Erythroblast (primary cell): ENCODE data around the gene TBC1D28.
"Not testable (repeated sequence)": the region's sequence is repeated elsewhere in the genome, so short reads cannot be mapped to it uniquely, and the experiment has no call there.

Experiments
- DNase-seq, 2 experiments: peaks; one replicate each; lab custom pipeline; 2025; lab: John Stamatoyannopoulos, UW
- POLR2A ChIP-seq: IDR thresholded peaks from 2 replicates; pipeline ENCODE4 v1.6.1; 2011; ENCODE audit warnings: mild to moderate bottlenecking, low read length

The TBC1D28 gene

GRCh38 chr17:18644291-18644690 is at the start of gene TBC1D28:
Gene TBC1D28, minus strand, starts transcription at chr17:18644391. Its CDS starts 3,039 bp downstream, at chr17:18641352.
- DNase-seq = not testable (repeated sequence)

DNA sequence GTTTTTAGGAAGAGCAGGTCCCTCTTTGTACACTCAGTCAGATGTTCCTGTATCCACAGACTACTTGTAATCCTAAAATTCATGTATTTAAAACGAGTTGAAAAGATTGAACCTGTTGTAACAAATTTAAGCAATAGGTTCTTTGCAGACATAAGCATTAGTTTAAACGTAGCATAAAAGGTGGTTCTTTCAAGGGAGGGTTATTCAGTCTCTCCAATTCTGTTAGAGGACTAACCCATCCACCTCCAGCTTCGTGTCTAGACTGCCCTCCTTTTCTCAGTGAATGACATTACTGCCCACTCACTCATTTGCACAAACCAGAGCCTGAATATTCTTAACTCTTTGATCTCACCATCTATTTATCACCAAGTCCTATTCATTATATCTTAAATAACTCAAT is 38.5 kb upstream of the TBC1D28 start:
- DNase-seq = not testable (repeated sequence)

- peak; percentile 90 to 91 for DNase-seq
- peak; percentile 36 for TF ChIP-seq POLR2A
These were observed 37.8 kb upstream of the TBC1D28 start, which contains the start of gene FOXO3B for GRCh38 chr17:18681767-18682571. Gene FOXO3B, minus strand, starts transcription at chr17:18682314. Its CDS starts 663 bp downstream, at chr17:18681651.

DNA sequence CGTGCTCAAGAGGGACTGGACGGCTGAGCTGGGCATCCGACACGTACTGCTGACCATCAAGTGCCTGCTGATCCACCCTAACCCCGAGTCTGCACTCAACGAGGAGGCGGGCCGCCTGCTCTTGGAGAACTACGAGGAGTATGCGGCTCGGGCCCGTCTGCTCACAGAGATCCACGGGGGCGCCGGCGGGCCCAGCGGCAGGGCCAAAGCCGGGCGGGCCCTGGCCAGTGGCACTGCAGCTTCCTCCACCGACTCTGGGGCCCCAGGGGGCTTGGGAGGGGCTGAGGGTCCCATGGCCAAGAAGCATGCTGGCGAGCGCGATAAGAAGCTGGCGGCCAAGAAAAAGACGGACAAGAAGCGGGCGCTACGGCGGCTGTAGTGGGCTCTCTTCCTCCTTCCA is 33.2 kb upstream of the TBC1D28 start:
- DNase-seq = not testable (repeated sequence)

GRCh38 chr17:18676928-18677327 is 32.7 kb upstream of the TBC1D28 start:
- DNase-seq = not testable (repeated sequence)

DNA sequence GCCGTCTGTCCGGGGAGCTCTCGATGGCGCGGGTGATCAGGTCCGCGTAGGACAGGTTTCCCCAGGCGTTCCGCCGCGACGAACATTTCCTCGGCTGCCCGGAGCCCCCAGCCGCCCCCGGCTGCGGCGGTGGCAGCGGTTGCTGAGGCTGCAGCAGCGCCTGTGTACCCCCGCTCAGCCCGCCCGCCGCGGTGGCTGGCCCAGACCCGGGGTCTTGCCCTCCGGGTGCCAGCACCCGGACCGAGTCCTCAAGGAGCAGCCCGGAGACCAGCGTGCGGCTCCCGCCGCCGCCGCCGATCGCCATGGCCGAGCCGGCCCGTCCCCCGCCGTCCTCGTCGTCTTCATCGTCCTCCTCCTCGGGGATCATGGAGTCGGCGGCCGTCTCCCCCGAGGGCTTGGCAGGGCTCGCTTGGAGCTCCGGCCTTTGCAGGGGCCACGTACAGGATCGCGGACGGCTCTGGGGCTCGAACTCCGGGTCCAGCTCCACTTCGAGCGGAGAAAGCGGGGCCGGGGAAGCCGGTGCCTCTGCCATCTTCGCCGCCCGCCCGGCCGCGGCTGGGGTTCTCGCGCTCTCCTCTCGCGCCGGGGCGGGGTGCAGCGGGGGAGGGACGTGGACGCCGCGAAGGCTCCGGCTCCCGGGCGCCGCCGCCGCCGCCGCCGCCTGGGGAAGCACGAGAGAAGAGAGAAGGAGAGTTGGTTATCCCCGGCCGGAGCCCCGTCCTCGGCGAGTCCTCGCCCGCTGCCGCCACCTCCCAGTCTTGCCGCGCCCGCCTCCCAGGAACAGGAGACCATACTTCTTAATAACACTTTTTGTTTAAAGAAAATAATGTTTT is 28.4 kb upstream of the TBC1D28 start:
- DNase-seq = not testable (repeated sequence)

DNA sequence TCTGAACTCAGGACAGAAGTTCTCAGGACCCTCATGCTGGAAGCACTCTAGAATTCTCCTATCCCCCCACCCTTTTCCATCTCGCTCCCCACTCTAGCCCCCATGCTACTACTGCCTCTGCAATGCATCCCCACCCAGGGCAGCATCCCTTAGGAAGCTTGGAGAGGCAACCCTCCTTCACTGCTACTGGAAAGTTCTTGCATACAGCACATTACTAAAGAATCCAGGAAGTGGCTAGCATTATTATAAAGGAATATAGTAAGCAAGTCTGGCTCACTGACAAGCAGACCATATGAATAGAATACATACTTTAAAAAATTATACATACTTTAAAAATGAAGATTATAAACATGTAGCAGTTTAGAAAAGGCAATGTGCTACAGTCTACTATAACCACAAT is 24.4 kb upstream of the TBC1D28 start:
- DNase-seq = not testable (repeated sequence)

GRCh38 chr17:18667535-18667934 is 23.3 kb upstream of the TBC1D28 start:
- not testable (repeated sequence) for DNase-seq

- not testable (repeated sequence) for DNase-seq
These were observed 22.1 kb upstream of the TBC1D28 start for GRCh38 chr17:18666326-18666725.

- not testable (repeated sequence) for DNase-seq
These were observed 17.9 kb upstream of the TBC1D28 start for GRCh38 chr17:18661924-18662624.

- not testable (repeated sequence) for DNase-seq
These were observed 5.9 kb upstream of the TBC1D28 start for GRCh38 chr17:18650094-18650493.

GRCh38 chr17:18643124-18643523 is 1.1 kb downstream of the TBC1D28 start:
- not testable (repeated sequence) for DNase-seq

DNA sequence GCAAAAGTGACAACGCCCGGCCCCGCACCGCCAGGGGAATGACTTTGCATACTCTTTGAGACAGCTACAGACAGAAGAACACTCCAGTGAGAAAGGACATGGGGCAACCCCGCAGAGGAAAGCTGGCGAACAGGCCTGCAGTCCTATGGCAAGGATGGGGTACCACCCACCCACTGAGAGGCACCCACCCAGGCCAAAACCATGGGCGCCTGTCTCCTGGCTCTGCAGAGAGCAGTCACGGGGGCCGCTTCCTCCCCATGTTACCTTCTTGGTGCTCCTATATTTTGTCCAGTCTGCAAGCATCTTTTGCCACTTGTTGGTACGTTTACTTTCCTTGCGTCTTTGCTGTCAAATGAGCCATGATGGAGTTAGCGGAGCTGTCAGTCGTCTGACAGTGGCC is 5.8 kb downstream of the TBC1D28 start:
- peak; percentile 18 to 52 for DNase-seq

GRCh38 chr17:18636237-18636636 is 8.0 kb downstream of the TBC1D28 start:
- not testable (repeated sequence) for DNase-seq

GRCh38 chr17:18635773-18636172 is 8.4 kb downstream of the TBC1D28 start:
- DNase-seq = not testable (repeated sequence)

DNA sequence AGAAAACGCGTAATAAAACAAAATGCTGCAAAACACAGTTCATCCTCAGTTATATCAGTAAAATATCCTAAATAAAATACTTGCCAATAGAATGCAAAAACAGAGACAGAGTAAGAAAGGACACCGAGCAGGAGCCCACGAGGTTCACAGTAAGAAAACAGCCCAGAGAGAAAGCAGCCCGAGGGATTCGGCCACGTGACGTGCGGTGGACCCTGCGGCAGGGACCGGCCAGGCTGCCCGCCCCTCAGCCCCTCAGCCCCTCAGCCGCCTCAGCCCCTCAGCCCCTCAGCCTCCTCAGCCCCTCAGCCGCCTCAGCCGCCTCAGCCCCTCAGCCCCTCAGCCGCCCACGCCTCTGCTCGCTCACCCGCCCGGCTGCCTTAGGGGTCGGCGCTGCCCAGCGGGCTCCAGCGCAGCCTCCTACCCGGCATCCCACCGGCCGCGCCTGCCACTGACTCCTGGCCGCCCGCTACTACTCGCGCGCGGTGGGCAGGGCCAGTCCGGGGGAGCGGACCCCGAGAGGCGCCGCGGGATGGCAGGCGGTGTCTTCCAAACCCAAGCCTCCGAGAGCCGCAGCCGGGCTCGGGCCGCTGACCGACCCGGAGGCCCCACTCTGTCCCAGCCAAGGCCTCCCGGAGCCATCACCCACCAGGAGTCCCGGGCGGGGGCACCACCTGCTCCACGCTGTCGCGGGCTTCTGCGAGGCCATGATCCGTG is 9.5 kb downstream of the TBC1D28 start:
- not testable (repeated sequence) for DNase-seq
